Measurements from ENCODE around the gene MLF2. TPM values are rescaled to one million over a fixed set of nuclear protein-coding genes. Genes with fewer than 3 reads are reported as not detected.

MLF2 gene
- total RNA-seq, 2 donors from 2014 or later = 199 to 212 TPM

- H3K27me3 ChIP-seq = no peaks in the 10 kb centered on the region
- H3K9ac ChIP-seq (ENCODE audit: low read depth in 2 of 2, low read length in 2 of 2) = peak within 1 kb of the TSS; percentile 79 to 82
- TF ChIP-seq CTCF (IDR thresholded peaks at IDR 0.05) = no peak
- DNase-seq = peak; percentile 81
- peaks cover 15% of the 10 kb centered on the region for H3K4me1 ChIP-seq
- H3K27ac ChIP-seq = peak within 1 kb of the TSS; percentile 83
- intact Hi-C loops (cut with DNase I) = no loop called here
- peak within 1 kb of the TSS; percentile 60 for H3K4me3 ChIP-seq
- H3K9me3 ChIP-seq = no peaks in the 10 kb centered on the region
- H3K36me3 ChIP-seq = no peaks in the 10 kb centered on the region
Observed at GRCh38 chr12:6765634-6766581, 13.0 kb upstream of the MLF2 start, which contains the start of gene PTMS. Gene PTMS, plus strand, starts transcription at chr12:6766363. Its CDS starts 343 bp downstream, at chr12:6766706.

GRCh38 chr12:6765048-6765633, 12.2 kb upstream of the MLF2 start:
- intact Hi-C loops (cut with DNase I) = no loop called here
- no peak for DNase-seq
- TF ChIP-seq CTCF (IDR thresholded peaks at IDR 0.05) = no peak
- Histone ChIP-seq H3K9me3 (no peaks in the 10 kb centered on the region), H3K27me3 (no peaks in the 10 kb centered on the region), H3K36me3 (no peaks in the 10 kb centered on the region), H3K9ac (ENCODE audit: low read depth in 2 of 2, low read length in 2 of 2) (peak overlapping the region; percentile 67 to 82), H3K4me3 (peak overlapping the region; percentile 60), H3K4me1 (peaks cover 15% of the 10 kb centered on the region), H3K27ac (peak overlapping the region; percentile 83)

- peaks cover 15% of the 10 kb centered on the region for H3K4me1 ChIP-seq
- intact Hi-C loops (cut with DNase I) = no loop called here
- H3K27me3 ChIP-seq = no peaks in the 10 kb centered on the region
- H3K36me3 ChIP-seq = no peaks in the 10 kb centered on the region
- no peak overlapping the region for H3K4me3 ChIP-seq
- TF ChIP-seq CTCF (IDR thresholded peaks at IDR 0.05) = no peak
- peak overlapping the region; percentile 83 for H3K27ac ChIP-seq
- DNase-seq = peak; percentile 91
- no peaks in the 10 kb centered on the region for H3K9me3 ChIP-seq
- H3K9ac ChIP-seq (ENCODE audit: low read depth in 2 of 2, low read length in 2 of 2) = peak overlapping the region in 1 of 2 donors; percentile 7
Observed at GRCh38 chr12:6764011-6764828, 11.3 kb upstream of the MLF2 start.

GRCh38 chr12:6763380-6763779, 10.4 kb upstream of the MLF2 start:
- Histone ChIP-seq H3K27ac (peak overlapping the region; percentile 83), H3K27me3 (no peaks in the 10 kb centered on the region), H3K9me3 (no peaks in the 10 kb centered on the region), H3K36me3 (no peaks in the 10 kb centered on the region), H3K4me1 (peaks cover 15% of the 10 kb centered on the region), H3K9ac (ENCODE audit: low read depth in 2 of 2, low read length in 2 of 2) (peak overlapping the region in 1 of 2 donors; percentile 7), H3K4me3 (no peak overlapping the region)
- no peak for DNase-seq
- TF ChIP-seq CTCF (IDR thresholded peaks at IDR 0.05) = no peak
- intact Hi-C loops (cut with DNase I) = no loop called here

GRCh38 chr12:6759741-6760140, 6.8 kb upstream of the MLF2 start:
- TF ChIP-seq CTCF (IDR thresholded peaks at IDR 0.05) = no peak
- Histone ChIP-seq H3K4me1 (peaks cover 1% of the 10 kb centered on the region), H3K36me3 (no peaks in the 10 kb centered on the region), H3K27me3 (no peaks in the 10 kb centered on the region), H3K27ac (no peak overlapping the region), H3K4me3 (no peak overlapping the region), H3K9me3 (no peaks in the 10 kb centered on the region), H3K9ac (ENCODE audit: low read depth in 2 of 2, low read length in 2 of 2) (no peak overlapping the region)
- intact Hi-C loops (cut with DNase I) = no loop called here
- DNase-seq = no peak

Measured in colonic mucosa (tissue), 4 donors.